Fibroblast of lung (primary cell): ENCODE results near the gene SOHLH2. TPM values are rescaled to one million over a fixed set of nuclear protein-coding genes. Genes with fewer than 3 reads are reported as not detected.

Experiments used
- DNase-seq, 2 donors: peaks; one replicate each; pipeline versions ENCODE4 v3.0.0 to v3.0.0-alpha.2; 2010; ENCODE audit warnings: low read depth in 2 of 2
- H2AFZ ChIP-seq: 2 replicates; pipeline ENCODE4 v1.5.1; 2012; ENCODE audit warnings: low read length, control low read depth, inconsistent platforms
- H3K27ac ChIP-seq: 2 replicates; pipeline ENCODE4 v1.5.1; 2011; ENCODE audit warnings: low read length, control low read depth; ENCODE audit not compliant: insufficient read depth
- H3K27me3 ChIP-seq: 2 replicates; pipeline ENCODE4 v1.5.1; 2011; ENCODE audit warnings: mild to moderate bottlenecking, low read length; ENCODE audit not compliant: control insufficient read depth, insufficient read depth
- H3K36me3 ChIP-seq: 2 replicates; pipeline ENCODE4 v1.5.1; 2011; ENCODE audit warnings: low read length; ENCODE audit not compliant: control insufficient read depth, insufficient read depth
- H3K4me1 ChIP-seq: 2 replicates; pipeline ENCODE4 v1.5.1; 2011; ENCODE audit warnings: low read length; ENCODE audit not compliant: control insufficient read depth, insufficient read depth; ENCODE audit errors: extremely low read depth
- H3K4me2 ChIP-seq: 2 replicates; pipeline ENCODE4 v1.5.1; 2011; ENCODE audit warnings: low read length, control low read depth; ENCODE audit not compliant: insufficient read depth; ENCODE audit errors: extremely low read depth
- H3K4me3 ChIP-seq, 4 experiments: fragments of 200-600 bp in 1 of 4; sonication (generic) in 1 of 4; replicated peaks in 1 of 4; 2 replicates each; pipeline ENCODE4 v1.5.1; 2011 to 2016; ENCODE audit warnings: low read length in 4 of 4, low read depth in 3 of 4, mild to moderate bottlenecking in 3 of 4, control low read depth in 2 of 4, inconsistent platforms in 1 of 4, mixed read lengths in 1 of 4; ENCODE audit not compliant: insufficient read depth in 1 of 4; ENCODE audit errors: control extremely low read depth in 1 of 4
- H3K79me2 ChIP-seq: 2 replicates; pipeline ENCODE4 v1.5.1; 2012; ENCODE audit warnings: mild to moderate bottlenecking, low read length, inconsistent platforms; ENCODE audit not compliant: control insufficient read depth, insufficient read depth
- H3K9ac ChIP-seq: 2 replicates; pipeline ENCODE4 v1.5.1; 2011; ENCODE audit warnings: mild to moderate bottlenecking, low read length, control low read depth; ENCODE audit not compliant: insufficient read depth
- H3K9me3 ChIP-seq: 2 replicates; pipeline ENCODE4 v1.5.1; 2012; ENCODE audit warnings: low read depth, low read length; ENCODE audit not compliant: control insufficient read depth, insufficient read depth
- H4K20me1 ChIP-seq: 2 replicates; pipeline ENCODE4 v1.5.1; 2011; ENCODE audit warnings: low read length; ENCODE audit not compliant: control insufficient read depth, insufficient read depth; ENCODE audit errors: extremely low read depth
- EZH2 ChIP-seq: IDR thresholded peaks from 2 replicates; pipeline ENCODE4 v1.5.1; 2012; ENCODE audit warnings: low read length, control low read depth, mild to moderate bottlenecking; ENCODE audit errors: missing control alignments
- polyA plus RNA-seq, 2 donors: library from polyadenylated mRNA; depleted of rRNA in 1 of 2; stranded (reverse) in 1 of 2; unstranded in 1 of 2; fragments of >200 nt; gene quantifications; 2 replicates each; pipeline ENCODE4 v1.2.1, GENCODE V29; 2011 to 2012; ENCODE audit warnings: missing spikeins in 1 of 2
- total RNA-seq: library from RNA; depleted of rRNA; stranded (reverse); fragments of >200 nt; gene quantifications from 2 replicates; pipeline ENCODE4 v1.2.1, GENCODE V29; 2014
- TF ChIP-seq, protein P1 (sequence below), 2 donors: IDR thresholded peaks in 1 of 2; conservative IDR thresholded peaks in 1 of 2; 1 replicate in 1 of 2; 2 replicates in 1 of 2; pipeline ENCODE4 v1.5.1; 2011 to 2012; ENCODE audit warnings: low read length in 2 of 2, control low read depth in 1 of 2, inconsistent platforms in 1 of 2, low read depth in 1 of 2, mild to moderate bottlenecking in 1 of 2

SOHLH2 gene
- total and polyA plus RNA-seq, 2 donors (not counting 1 experiment from before 2014, with no cell fraction given), result 0.34 to 1.8 TPM

DNA sequence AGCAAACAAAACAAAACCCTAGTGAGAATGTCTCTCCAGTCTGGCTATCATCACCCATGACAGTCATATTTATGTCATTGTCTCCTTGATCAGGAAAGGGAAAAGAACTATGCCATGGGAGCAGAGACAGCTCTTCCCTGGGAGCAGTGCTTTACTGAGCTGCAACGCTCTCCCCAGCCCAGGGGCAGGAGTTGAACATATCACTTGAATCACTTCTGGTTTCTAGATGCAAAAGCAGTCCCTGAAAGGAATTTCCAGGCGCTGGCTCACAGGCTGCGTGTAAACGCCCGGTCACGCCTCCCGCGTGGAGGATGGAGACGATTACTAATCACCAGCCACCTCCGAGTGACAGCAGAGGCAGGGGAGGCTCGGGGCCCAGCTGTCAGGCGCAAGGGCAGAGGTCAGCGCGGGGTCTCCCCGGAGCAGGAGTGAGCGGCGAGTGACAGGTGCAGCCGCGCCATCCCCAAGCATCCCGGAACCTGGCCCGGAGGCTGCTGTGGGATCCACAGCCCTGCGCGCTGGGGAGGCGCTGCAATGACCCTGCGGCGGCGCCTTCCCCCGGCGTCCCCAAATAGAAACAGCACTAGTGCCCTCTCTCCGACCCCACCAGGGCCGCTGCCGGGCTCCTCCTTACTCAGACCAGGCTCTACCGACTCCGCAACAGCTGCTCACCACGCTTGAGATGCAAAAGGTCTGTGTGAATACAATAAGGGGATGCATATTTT is 59.6 kb downstream of the SOHLH2 start:
- Histone ChIP-seq H3K36me3 (no peaks in the 10 kb centered on the region), H2AFZ (no peak overlapping the region), H3K9me3 (no peaks in the 10 kb centered on the region), H3K27me3 (no peaks in the 10 kb centered on the region), H3K9ac (no peak overlapping the region), H3K27ac (no peak overlapping the region), H3K4me2 (no peak overlapping the region), H3K79me2 (no peaks in the 10 kb centered on the region), H3K4me1 (no peaks in the 10 kb centered on the region), H4K20me1 (no peaks in the 10 kb centered on the region), H3K4me3 (no peak overlapping the region)
- DNase-seq, result peak in 1 of 2 donors; percentile 25
- TF ChIP-seq, protein P1, sequence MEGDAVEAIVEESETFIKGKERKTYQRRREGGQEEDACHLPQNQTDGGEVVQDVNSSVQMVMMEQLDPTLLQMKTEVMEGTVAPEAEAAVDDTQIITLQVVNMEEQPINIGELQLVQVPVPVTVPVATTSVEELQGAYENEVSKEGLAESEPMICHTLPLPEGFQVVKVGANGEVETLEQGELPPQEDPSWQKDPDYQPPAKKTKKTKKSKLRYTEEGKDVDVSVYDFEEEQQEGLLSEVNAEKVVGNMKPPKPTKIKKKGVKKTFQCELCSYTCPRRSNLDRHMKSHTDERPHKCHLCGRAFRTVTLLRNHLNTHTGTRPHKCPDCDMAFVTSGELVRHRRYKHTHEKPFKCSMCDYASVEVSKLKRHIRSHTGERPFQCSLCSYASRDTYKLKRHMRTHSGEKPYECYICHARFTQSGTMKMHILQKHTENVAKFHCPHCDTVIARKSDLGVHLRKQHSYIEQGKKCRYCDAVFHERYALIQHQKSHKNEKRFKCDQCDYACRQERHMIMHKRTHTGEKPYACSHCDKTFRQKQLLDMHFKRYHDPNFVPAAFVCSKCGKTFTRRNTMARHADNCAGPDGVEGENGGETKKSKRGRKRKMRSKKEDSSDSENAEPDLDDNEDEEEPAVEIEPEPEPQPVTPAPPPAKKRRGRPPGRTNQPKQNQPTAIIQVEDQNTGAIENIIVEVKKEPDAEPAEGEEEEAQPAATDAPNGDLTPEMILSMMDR (conservative IDR thresholded peaks at IDR 0.05 in 1 of 2, IDR thresholded peaks at IDR 0.05 in 1 of 2; ENCODE audit: low read depth in 1 of 2, low read length in 2 of 2), result no peak
- TF ChIP-seq EZH2, result no peak

DNA sequence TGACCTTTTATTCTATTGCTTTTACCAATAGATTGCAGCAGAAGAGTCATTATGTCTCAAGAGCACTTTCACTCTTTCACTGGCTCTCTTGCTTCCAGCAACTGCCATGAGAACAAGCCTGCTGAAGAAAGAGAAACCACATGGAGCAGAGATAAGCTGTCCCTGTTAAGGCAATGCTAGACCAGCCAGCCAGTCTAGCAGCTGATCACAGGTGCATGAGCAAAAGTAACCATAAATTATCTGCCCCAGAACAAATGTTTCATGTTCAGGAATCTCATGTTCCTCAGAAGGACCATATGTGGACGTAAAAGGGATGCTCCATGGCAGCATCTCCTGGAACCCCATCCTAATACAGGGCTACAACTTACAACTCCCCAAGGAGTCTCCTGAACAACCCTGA is 62.8 kb downstream of the SOHLH2 start:
- H3K27ac ChIP-seq, result no peak overlapping the region
- H4K20me1 ChIP-seq, result no peaks in the 10 kb centered on the region
- H3K36me3 ChIP-seq, result no peaks in the 10 kb centered on the region
- no peak for TF ChIP-seq EZH2
- TF ChIP-seq, protein P1 (conservative IDR thresholded peaks at IDR 0.05 in 1 of 2, IDR thresholded peaks at IDR 0.05 in 1 of 2; ENCODE audit: low read depth in 1 of 2, low read length in 2 of 2), result no peak
- no peak overlapping the region for H3K4me2 ChIP-seq
- H3K9ac ChIP-seq, result no peak overlapping the region
- DNase-seq, result no peak
- H3K27me3 ChIP-seq, result no peaks in the 10 kb centered on the region
- no peak overlapping the region for H2AFZ ChIP-seq
- H3K79me2 ChIP-seq, result no peaks in the 10 kb centered on the region
- H3K4me3 ChIP-seq, result no peak overlapping the region
- no peaks in the 10 kb centered on the region for H3K4me1 ChIP-seq
- H3K9me3 ChIP-seq, result no peaks in the 10 kb centered on the region

DNA sequence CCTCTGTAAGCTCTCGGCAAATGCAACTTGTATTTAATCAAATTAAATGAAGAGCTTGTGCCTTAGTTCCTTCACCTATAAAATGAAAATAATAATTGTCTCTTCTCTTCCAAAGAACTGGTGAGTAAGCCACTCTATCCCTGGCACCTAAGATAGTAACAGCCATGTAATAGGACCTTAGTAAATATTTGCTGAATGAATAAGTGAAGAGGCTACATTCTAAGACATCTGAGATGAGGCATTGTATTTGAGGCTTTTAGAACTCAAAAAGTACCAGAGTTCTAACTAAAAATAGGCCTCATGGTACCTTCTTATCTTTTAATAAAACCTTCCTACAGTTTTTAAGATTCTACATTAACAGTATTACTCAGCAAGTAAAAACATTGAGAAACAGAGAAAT is 65.9 kb downstream of the SOHLH2 start:
- Histone ChIP-seq H3K4me1 (no peaks in the 10 kb centered on the region), H4K20me1 (no peaks in the 10 kb centered on the region), H3K9me3 (no peaks in the 10 kb centered on the region), H3K79me2 (no peaks in the 10 kb centered on the region), H3K27me3 (no peaks in the 10 kb centered on the region), H3K36me3 (no peaks in the 10 kb centered on the region), H3K4me3 (no peak overlapping the region), H3K27ac (no peak overlapping the region), H2AFZ (no peak overlapping the region), H3K4me2 (no peak overlapping the region), H3K9ac (no peak overlapping the region)
- DNase-seq, result peak in 1 of 2 donors; percentile 40
- TF ChIP-seq, protein P1 (conservative IDR thresholded peaks at IDR 0.05 in 1 of 2, IDR thresholded peaks at IDR 0.05 in 1 of 2; ENCODE audit: low read depth in 1 of 2, low read length in 2 of 2), result no peak
- no peak for TF ChIP-seq EZH2
